K562 (cell line): Measurements from ENCODE around the gene SLC16A5. TPM values are rescaled to one million over a fixed set of nuclear protein-coding genes. Genes with fewer than 3 reads are reported as not detected.
A peak's percentile ranks its signal among the peaks of the same experiment; 100 is the strongest.

Experiments
- CHD4 ChIP-seq: fragments of 200-600 bp; sonication (generic); IDR thresholded peaks from 3 replicates; pipeline ENCODE4 v1.6.1; 2012; ENCODE audit warnings: low read depth, mild to moderate bottlenecking, mixed read lengths, low read length, inconsistent platforms; ENCODE audit not compliant: insufficient read depth, insufficient replicate concordance, poor library complexity, severe bottlenecking
- ETV1 ChIP-seq: fragments of 450-650 bp; conservative IDR thresholded peaks from 2 replicates; pipeline ENCODE4 v1.6.1; 2016; ENCODE audit warnings: missing genetic modification characterization, control low read depth, low read depth, missing compliant biosample characterization
- FOXK1 ChIP-seq: sonication (generic); formaldehyde crosslinking; IDR thresholded peaks from 2 replicates; pipeline ENCODE4 v1.8.0; 2022; ENCODE audit warnings: missing genetic modification reagents, mild to moderate bottlenecking, borderline replicate concordance
- ILK ChIP-seq: fragments of 450-650 bp; IDR thresholded peaks from 2 replicates; pipeline ENCODE4 v1.6.1; 2016; ENCODE audit warnings: missing genetic modification characterization, low read depth, mild to moderate bottlenecking, missing compliant biosample characterization, moderate library complexity, borderline replicate concordance
- PRPF4 ChIP-seq: fragments of 200-400 bp; formaldehyde crosslinking; IDR thresholded peaks from one replicate; pipeline ENCODE4 v1.6.1; 2017; ENCODE audit warnings: low read length, low read depth, mild to moderate bottlenecking; ENCODE audit not compliant: insufficient read depth, poor library complexity, severe bottlenecking
- SMAD1 ChIP-seq: fragments of 150-350 bp; IDR thresholded peaks from 2 replicates; pipeline ENCODE4 v1.6.1; 2014; ENCODE audit warnings: low read length, low read depth; ENCODE audit not compliant: partially characterized antibody
- TAF9B ChIP-seq: fragments of 450-650 bp; IDR thresholded peaks from 2 replicates; pipeline ENCODE4 v1.6.1; 2018; ENCODE audit warnings: mild to moderate bottlenecking; ENCODE audit not compliant: partially characterized antibody
- ZNF316 ChIP-seq: fragments of 450-650 bp; IDR thresholded peaks from 2 replicates; pipeline ENCODE4 v1.6.1; 2016
- polyA plus RNA-seq, 8 experiments: library from polyadenylated mRNA; depleted of rRNA in 4 of 8; stranded (reverse) in 5 of 8; unstranded in 3 of 8; fragments of >200 nt; fragmentation: Nextera tagmentation in 2 of 8; fragmentation: Illumina TruSeq in 1 of 8; extraction: Ambion mirVana in 2 of 8; extraction: Trizol in 1 of 8; gene quantifications; 2 replicates each; pipeline versions ENCODE4 v1.2.1 to v1.2.3, GENCODE V29; 2011 to 2014; ENCODE audit warnings: inconsistent platforms in 1 of 8, missing spikeins in 1 of 8
- total RNA-seq, 7 experiments: library from RNA; depleted of rRNA in 6 of 7; stranded (reverse); fragments of >200 nt in 6 of 7; fragmentation: Illumina TruSeq in 2 of 7; extraction: Trizol in 2 of 7; gene quantifications; 2 replicates each; pipeline versions ENCODE4 v1.2.1 to v1.2.3, GENCODE V29; 2011 to 2021; ENCODE audit warnings: low replicate concordance in 1 of 7
- TF ChIP-seq, protein P1 (sequence below), 2 experiments: fragments of 450-650 bp in 1 of 2; sonication (generic) in 1 of 2; formaldehyde crosslinking in 1 of 2; IDR thresholded peaks; 2 replicates each; pipeline versions ENCODE4 v1.7.1 to v1.9.0; 2016 to 2022; ENCODE audit warnings: inconsistent platforms in 1 of 2, mild to moderate bottlenecking in 1 of 2, missing genetic modification reagents in 1 of 2
- TF ChIP-seq, protein P2 (sequence below): fragments of 450-650 bp; conservative IDR thresholded peaks from 2 replicates; pipeline ENCODE4 v1.6.1; 2016; ENCODE audit warnings: missing genetic modification characterization, low read depth, mild to moderate bottlenecking, control low read depth, missing compliant biosample characterization
- TF ChIP-seq, protein P3 (sequence below): fragments of 250-450 bp; sonication (Bioruptor Pico); IDR thresholded peaks from 2 replicates; pipeline ENCODE4 v1.8.0; 2022; ENCODE audit warnings: inconsistent platforms, mild to moderate bottlenecking, moderate library complexity, borderline replicate concordance

Gene SLC16A5
- total and polyA plus RNA-seq, 9 of the 15 experiments (the other 6 are each of a cell fraction or from before 2014, with no cell fraction given) = 0.06 to 2.6 (median 0.91) TPM

DNA sequence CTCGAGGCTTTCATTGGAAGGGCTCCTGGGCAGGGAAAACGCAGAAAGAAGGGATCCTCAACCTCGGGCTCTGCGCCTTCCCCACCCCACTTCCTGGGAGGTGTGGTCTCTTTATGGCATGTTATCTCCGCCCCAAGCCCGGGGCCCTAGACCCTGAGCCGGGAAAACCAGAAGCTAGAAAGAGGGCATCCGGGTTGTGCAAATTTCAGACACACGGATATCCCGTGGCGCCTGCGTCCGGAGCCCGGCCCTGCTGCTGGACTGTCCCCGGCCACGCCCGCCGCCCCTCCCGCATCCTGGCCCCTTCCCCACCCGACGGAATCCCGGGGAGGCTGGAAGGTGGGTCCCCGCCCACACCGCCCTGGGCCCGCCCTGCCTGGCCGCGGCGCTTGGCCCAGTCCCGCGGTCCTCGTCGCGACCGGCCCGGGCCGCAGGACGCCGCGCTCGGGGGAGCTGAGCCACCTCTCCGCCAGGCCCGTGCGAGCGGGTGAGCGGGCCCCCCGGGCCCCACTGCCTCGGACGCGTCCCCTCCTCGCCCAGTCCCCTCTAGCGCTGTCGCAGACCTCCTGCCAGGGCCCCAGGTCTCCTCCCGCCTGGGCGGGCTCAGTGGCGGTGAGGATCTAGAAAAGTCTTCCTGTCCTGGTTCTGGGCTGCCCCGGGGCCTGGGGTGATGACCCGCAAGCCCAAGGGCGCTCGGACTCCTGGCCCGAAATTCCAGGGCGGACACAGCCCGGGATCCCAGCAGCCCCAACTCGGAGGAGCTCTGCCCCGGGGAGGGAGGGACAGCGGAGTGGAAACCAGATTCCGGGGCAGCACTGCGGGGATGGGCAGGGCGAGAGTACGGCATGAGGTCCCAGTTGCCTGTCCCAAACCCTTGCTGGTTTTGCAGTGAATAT lies at the start of gene SLC16A5 (continued):
- TF ChIP-seq, protein P1, sequence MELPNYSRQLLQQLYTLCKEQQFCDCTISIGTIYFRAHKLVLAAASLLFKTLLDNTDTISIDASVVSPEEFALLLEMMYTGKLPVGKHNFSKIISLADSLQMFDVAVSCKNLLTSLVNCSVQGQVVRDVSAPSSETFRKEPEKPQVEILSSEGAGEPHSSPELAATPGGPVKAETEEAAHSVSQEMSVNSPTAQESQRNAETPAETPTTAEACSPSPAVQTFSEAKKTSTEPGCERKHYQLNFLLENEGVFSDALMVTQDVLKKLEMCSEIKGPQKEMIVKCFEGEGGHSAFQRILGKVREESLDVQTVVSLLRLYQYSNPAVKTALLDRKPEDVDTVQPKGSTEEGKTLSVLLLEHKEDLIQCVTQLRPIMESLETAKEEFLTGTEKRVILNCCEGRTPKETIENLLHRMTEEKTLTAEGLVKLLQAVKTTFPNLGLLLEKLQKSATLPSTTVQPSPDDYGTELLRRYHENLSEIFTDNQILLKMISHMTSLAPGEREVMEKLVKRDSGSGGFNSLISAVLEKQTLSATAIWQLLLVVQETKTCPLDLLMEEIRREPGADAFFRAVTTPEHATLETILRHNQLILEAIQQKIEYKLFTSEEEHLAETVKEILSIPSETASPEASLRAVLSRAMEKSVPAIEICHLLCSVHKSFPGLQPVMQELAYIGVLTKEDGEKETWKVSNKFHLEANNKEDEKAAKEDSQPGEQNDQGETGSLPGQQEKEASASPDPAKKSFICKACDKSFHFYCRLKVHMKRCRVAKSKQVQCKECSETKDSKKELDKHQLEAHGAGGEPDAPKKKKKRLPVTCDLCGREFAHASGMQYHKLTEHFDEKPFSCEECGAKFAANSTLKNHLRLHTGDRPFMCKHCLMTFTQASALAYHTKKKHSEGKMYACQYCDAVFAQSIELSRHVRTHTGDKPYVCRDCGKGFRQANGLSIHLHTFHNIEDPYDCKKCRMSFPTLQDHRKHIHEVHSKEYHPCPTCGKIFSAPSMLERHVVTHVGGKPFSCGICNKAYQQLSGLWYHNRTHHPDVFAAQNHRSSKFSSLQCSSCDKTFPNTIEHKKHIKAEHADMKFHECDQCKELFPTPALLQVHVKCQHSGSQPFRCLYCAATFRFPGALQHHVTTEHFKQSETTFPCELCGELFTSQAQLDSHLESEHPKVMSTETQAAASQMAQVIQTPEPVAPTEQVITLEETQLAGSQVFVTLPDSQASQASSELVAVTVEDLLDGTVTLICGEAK (IDR thresholded peaks at IDR 0.05) = no peak
- TF ChIP-seq, protein P1 (CRISPR knock-in tag; IDR thresholded peaks at IDR 0.05) = no peak
- no peak for TF ChIP-seq FOXK1 (CRISPR knock-in tag)
- TF ChIP-seq, protein P2, sequence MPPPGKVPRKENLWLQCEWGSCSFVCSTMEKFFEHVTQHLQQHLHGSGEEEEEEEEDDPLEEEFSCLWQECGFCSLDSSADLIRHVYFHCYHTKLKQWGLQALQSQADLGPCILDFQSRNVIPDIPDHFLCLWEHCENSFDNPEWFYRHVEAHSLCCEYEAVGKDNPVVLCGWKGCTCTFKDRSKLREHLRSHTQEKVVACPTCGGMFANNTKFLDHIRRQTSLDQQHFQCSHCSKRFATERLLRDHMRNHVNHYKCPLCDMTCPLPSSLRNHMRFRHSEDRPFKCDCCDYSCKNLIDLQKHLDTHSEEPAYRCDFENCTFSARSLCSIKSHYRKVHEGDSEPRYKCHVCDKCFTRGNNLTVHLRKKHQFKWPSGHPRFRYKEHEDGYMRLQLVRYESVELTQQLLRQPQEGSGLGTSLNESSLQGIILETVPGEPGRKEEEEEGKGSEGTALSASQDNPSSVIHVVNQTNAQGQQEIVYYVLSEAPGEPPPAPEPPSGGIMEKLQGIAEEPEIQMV (tag) = no peak
- peak; percentile 35; the same call in 1 of the 2 replicates for TF ChIP-seq ZNF316
- TF ChIP-seq ETV1 (tag) = peak; percentile 64
- no peak for TF ChIP-seq PRPF4
- no peak for TF ChIP-seq TAF9B
- no peak for TF ChIP-seq ILK (tag)
- TF ChIP-seq, protein P3, sequence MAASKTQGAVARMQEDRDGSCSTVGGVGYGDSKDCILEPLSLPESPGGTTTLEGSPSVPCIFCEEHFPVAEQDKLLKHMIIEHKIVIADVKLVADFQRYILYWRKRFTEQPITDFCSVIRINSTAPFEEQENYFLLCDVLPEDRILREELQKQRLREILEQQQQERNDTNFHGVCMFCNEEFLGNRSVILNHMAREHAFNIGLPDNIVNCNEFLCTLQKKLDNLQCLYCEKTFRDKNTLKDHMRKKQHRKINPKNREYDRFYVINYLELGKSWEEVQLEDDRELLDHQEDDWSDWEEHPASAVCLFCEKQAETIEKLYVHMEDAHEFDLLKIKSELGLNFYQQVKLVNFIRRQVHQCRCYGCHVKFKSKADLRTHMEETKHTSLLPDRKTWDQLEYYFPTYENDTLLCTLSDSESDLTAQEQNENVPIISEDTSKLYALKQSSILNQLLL (CRISPR knock-in tag) = no peak
- no peak for TF ChIP-seq SMAD1
- TF ChIP-seq CHD4 = no peak
